K562 (cell line): ENCODE measurements around the gene SVOP. TPM values are rescaled to one million over a fixed set of nuclear protein-coding genes. Genes with fewer than 3 reads are reported as not detected.

ENCODE experiments used
- AFF4 ChIP-seq: sonication (generic); formaldehyde crosslinking; IDR thresholded peaks from 2 replicates; pipeline ENCODE4 v1.8.0; 2023; ENCODE audit warnings: mild to moderate bottlenecking, missing genetic modification reagents
- CCAR2 ChIP-seq: fragments of 200-400 bp; formaldehyde crosslinking; IDR thresholded peaks from 2 replicates; pipeline ENCODE4 v1.6.1; 2017; ENCODE audit warnings: mild to moderate bottlenecking, low read depth, low read length
- CREB3 ChIP-seq: fragments of 450-650 bp; conservative IDR thresholded peaks from 2 replicates; pipeline ENCODE4 v1.6.1; 2016; ENCODE audit warnings: missing genetic modification characterization, low read depth, mild to moderate bottlenecking, missing compliant biosample characterization, moderate library complexity
- HIVEP1 ChIP-seq: fragments of 250-450 bp; sonication (Bioruptor Pico); IDR thresholded peaks from 2 replicates; pipeline ENCODE4 v1.4.0; 2020; ENCODE audit warnings: mild to moderate bottlenecking
- SIX5 ChIP-seq, 2 experiments: IDR thresholded peaks; 2 replicates each; pipeline ENCODE4 v1.6.1; 2011; ENCODE audit warnings: low read length in 2 of 2, borderline replicate concordance in 1 of 2, low read depth in 1 of 2, mild to moderate bottlenecking in 1 of 2, moderate library complexity in 1 of 2; ENCODE audit not compliant: insufficient read depth in 1 of 2
- ZBTB11 ChIP-seq, 3 experiments: fragments of 200-800 bp in 1 of 3; fragments of 250-450 bp in 1 of 3; fragments of 450-650 bp in 1 of 3; sonication (Bioruptor Pico) in 1 of 3; sonication (Bioruptor generic) in 1 of 3; formaldehyde crosslinking in 1 of 3; IDR thresholded peaks; 2 replicates each; pipeline versions ENCODE4 v1.6.1 to v1.8.0; 2016 to 2022; ENCODE audit warnings: mild to moderate bottlenecking in 2 of 3, missing genetic modification characterization in 2 of 3, missing compliant biosample characterization in 1 of 3, moderate library complexity in 1 of 3
- polyA plus RNA-seq, 8 experiments: library from polyadenylated mRNA; depleted of rRNA in 4 of 8; stranded (reverse) in 5 of 8; unstranded in 3 of 8; fragments of >200 nt; fragmentation: Nextera tagmentation in 2 of 8; fragmentation: Illumina TruSeq in 1 of 8; extraction: Ambion mirVana in 2 of 8; extraction: Trizol in 1 of 8; gene quantifications; 2 replicates each; pipeline versions ENCODE4 v1.2.1 to v1.2.3, GENCODE V29; 2011 to 2014; ENCODE audit warnings: inconsistent platforms in 1 of 8, missing spikeins in 1 of 8
- total RNA-seq, 7 experiments: library from RNA; depleted of rRNA in 6 of 7; stranded (reverse); fragments of >200 nt in 6 of 7; fragmentation: Illumina TruSeq in 2 of 7; extraction: Trizol in 2 of 7; gene quantifications; 2 replicates each; pipeline versions ENCODE4 v1.2.1 to v1.2.3, GENCODE V29; 2011 to 2021; ENCODE audit warnings: low replicate concordance in 1 of 7

The SVOP gene
- total and polyA plus RNA-seq, 9 of the 15 experiments (the other 6 are each of a cell fraction or from before 2014, with no cell fraction given) = 0.01 to 0.09 (median 0.06) TPM; not detected in 1

- TF ChIP-seq CREB3 (no peak), HIVEP1 (no peak), SIX5 (IDR thresholded peaks at IDR 0.05; ENCODE audit: borderline replicate concordance in 1 of 2, insufficient read depth in 1 of 2, low read depth in 1 of 2, low read length in 2 of 2) (no peak), CCAR2 (no peak), AFF4 (CRISPR knock-in tag) (no peak), ZBTB11 (CRISPR knock-in tag; IDR thresholded peaks at IDR 0.05) (no peak)
Observed at GRCh38 chr12:108973629-108974152, 47.2 kb downstream of the SVOP start (continued).
